ENCODE results near the gene TUBB2A.
A peak's percentile ranks its signal among the peaks of the same experiment; 100 is the strongest.
"Not testable (repeated sequence)": the region's sequence is repeated elsewhere in the genome, so short reads cannot be mapped to it uniquely, and the experiment has no call there.

TUBB2A gene

GRCh38 chr6:3157131-3157933 is at the start of gene TUBB2A:
TUBB2A (minus strand) TSS chr6:3157544; CDS start chr6:3157463, 81 bp downstream.
- peak; percentile 61 to 75 for DNase-seq

DNA sequence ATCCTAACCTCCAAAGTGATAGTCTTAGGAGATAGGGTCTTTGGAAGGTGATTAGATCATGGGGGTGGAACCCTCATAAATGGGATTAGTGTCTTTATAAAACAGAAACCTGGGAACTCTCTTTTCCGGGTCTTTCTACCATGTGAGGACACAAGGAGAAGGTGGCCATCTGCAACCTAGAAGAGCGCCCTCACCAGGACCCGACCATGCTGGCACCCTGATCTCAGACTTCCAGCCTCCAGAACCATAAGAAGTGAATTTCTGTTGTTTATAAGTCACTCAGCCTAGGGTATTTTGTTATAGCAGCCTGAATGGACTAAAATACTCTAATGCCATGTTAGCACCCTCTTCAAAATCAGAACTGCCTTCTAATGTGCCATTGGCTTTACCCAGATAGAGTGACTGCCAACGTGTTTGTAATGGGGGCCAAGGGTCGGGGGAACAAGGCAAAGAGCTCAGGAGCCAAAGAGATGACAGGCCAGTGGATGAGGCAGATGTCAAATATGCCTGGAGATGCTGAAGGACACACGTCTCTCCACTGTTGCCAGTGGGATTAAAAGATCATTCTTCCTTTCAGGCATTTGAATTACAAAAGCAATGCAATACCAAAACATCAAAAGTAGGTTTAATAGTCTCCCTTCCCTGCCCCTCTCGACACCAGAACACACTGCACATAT is 49.1 kb upstream of the TUBB2A start:
- no peak for DNase-seq

GRCh38 chr6:3205913-3206312 is 48.6 kb upstream of the TUBB2A start:
- no peak for DNase-seq

- DNase-seq, result no peak
Observed at GRCh38 chr6:3204921-3205320, 47.6 kb upstream of the TUBB2A start.

DNA sequence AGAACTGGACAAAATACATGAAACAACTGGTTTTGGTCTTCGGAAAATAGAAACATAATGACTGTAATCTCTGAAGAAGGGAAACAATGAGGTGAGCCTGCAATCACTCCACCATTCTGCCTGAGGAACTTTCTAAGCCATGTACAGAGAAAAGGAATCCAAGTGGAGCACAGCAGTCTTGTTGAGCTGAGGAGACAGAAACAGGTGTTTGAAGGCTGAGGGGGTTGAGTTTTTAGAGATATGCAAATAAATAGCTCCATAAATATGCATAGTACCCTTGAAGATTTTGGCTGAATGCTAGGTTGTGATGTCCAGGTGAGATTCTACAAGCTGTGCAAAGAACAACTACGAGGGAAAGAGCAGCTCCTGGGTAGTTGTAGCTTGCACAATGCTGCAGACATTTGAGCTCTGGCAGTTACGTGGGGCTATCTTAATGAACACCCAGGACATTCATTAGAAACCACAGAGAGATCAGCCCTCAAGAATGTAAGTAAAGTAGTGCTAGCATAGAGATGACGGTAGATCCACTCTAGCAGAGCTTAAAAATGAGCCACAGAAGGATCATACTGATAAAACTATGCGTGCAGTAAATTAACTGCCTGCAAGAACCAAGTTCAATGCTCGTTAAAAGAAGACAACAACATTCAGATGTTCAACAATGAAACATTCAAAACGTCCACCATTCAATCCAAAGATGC is 45.8 kb upstream of the TUBB2A start:
- DNase-seq, result no peak

- no peak for DNase-seq
Observed at GRCh38 chr6:3201388-3201787, 44.0 kb upstream of the TUBB2A start.

GRCh38 chr6:3200682-3201081 is 43.3 kb upstream of the TUBB2A start:
- DNase-seq, result no peak

DNA sequence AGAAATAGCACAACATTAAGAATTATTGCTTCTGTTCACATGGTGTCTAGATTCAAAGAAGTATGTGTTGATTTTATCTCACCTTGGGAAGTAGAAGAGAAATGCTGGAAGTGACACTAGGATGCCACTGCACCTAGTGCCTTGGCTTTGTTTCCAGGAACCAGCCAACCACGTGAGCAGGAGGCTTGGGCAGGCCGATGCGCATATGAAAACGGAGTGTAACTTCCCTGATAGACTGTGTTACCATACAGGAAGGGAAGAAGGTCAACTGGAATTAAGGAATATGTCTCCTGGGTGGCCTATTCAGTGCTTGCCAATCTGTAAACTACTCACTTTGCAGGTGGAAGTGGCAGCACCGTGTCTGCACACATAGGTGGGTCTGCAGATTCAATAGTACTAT is 42.0 kb upstream of the TUBB2A start:
- no peak for DNase-seq

GRCh38 chr6:3197734-3198133 is 40.4 kb upstream of the TUBB2A start:
- DNase-seq, result not testable (repeated sequence)

DNA sequence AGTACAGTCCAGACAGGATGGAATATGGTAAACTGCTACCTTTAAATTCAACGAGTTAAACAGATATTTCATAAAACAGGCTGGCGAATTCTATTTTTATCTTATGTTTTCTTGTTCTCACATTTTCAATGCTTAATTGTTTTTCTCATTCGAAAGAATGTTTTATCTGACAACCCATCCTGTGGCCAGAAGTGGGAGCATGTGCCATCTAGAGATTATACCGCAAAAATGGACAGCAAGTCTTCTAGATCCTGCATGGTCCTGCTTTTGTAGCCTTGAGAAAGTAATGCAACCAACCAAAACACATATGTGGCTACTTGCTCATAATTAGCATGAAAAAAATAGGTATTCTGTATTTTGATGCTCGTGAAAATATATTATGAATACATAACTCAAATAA is 39.4 kb upstream of the TUBB2A start:
- DNase-seq, result no peak

- peak in 1 of 2 donors; percentile 6 for DNase-seq
Observed at GRCh38 chr6:3195695-3196497, 38.6 kb upstream of the TUBB2A start.

DNA sequence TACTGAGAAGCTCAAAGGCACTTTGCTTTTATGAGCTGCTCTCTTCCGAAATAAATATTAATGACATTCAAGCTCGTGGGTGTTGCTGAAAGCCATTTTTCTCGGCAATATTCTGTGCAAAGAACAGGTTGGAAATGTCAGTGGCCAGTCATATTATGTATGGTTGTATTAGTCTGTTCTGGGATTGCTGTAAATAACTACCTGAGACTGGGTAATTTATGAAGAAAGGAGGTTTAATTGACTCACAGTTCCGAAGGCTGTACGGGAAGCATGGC is 38.0 kb upstream of the TUBB2A start:
- no peak for DNase-seq

DNA sequence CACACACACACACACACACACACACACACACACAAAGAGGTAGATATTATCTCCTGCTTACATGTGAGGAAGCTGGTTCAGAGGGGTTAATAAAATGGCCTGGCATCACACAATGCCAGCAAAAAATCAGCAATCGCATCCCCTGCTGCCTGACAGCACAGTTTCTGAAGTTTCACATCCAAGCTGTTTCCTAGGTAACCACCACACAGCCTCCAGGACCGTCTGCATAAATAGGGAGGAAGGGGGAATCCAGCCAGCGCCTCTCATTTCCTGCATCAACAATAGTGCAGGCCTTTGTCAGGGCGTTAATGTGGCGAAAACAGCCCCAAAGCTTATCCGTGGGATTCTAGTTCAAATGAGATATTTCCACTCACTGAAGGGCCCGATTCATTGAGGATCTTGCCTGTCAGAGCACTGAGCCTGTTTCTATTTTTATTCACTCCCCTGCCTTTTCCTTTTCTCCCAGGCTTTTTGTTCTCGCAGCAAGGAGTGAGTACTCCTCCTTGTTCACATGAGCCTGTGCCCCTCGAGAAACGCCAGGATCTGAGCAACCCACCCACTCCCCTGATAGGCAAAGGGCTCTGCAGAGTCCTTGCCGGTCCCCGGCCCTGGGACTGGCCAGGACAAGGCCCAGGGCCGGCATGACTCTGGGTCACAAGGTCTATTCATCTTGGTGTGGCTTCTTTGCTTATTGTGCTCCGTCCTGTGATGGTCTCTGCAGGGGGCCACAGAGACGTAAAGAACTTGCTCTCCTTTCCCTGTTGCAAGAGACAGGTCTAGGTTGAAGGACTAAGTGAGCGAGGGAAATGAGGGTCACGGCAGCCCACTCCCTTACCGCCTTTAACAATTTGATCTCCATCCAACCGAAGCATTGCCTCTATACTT is 37.4 kb upstream of the TUBB2A start:
- DNase-seq, result peak; percentile 67 to 81

- peak in 1 of 2 donors; percentile 11 for DNase-seq
Observed at GRCh38 chr6:3193102-3193849, 35.9 kb upstream of the TUBB2A start.

GRCh38 chr6:3190779-3191178 is 33.4 kb upstream of the TUBB2A start:
- no peak for DNase-seq

- DNase-seq, result no peak
Observed at GRCh38 chr6:3190056-3190455, 32.7 kb upstream of the TUBB2A start.

GRCh38 chr6:3189192-3189591 is 31.8 kb upstream of the TUBB2A start:
- not testable (repeated sequence) for DNase-seq

DNA sequence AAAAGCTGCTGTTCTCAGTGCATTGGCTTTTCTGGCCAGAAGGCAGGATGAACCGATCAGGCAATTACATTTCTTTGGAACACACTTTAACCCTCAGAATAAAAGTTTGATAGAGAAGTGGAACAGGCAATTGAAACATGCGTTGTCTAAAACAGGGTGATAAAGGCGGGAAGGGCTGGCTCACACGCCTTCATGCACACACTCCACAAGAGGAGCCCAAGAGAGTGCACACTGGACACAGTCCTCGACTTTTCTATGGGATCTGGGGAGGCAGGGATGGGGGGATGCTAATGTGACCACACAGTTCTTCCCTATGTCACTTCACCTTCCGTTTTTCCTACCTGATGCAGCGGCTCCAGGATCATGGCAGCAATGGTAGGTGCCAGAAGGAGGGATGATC is 30.9 kb upstream of the TUBB2A start:
- DNase-seq, result no peak

DNA sequence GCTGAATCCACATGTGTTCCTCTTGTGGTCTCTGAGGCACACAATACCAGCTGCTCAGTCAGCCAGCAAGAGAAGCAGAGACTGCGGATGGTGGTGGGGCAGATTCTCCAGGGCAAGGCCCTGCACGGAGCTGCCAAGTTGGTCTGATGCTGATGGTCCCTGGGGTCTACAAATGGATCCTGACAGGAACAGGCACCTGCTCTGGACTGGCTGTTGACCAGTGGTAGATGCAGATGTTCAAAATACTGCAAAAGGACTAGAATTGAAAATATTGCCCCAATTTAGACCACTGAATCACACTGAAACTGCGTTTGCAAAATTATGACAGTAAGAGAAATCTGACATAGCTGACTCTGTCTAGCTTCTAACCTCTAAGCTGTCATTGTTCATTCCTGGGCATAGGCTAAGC is 29.6 kb upstream of the TUBB2A start:
- no peak for DNase-seq

DNA sequence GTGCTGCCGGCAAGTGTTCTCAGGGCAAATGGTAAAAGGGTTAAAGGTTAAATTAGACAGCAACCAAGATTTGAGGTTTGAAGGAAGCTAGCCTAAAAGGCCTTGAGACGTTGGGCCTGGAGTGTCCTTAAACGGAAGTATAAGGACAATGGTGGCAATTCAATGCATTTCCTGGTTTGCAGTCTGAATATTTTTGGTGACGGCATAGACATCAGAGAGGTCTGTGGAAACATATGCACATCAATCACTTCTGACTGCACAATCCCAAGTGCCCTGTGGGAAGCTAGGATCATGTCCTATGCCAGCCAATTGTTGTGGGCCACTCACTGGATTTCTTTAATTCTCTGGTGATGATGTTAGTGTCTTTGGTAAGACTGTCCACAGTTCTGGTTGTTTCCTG is 25.7 kb upstream of the TUBB2A start:
- DNase-seq, result no peak

DNA sequence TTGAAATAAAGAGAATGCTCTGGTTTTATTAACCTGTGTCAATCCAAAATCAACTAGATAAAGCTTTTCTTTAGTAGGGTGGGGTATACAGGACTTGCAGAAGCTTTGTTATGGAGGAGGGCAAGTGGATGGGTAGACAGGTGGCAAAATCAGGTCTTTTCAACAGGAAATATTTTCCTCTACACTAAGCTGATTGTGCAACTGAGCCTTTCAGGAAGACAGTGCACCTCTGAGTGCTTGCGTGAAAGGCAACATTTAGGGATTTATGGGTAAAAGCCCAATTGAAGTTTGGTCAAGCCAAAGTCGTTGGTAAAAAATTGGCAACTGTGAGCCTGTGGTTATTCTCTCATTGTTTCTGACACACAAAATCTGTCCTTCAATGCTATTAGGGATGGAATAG is 23.8 kb upstream of the TUBB2A start:
- DNase-seq, result no peak

Data from hippocampal formation (tissue), 2 donors.